ENCODE data around the gene ATG3.
"Not testable (repeated sequence)": the region's sequence is repeated elsewhere in the genome, so short reads cannot be mapped to it uniquely, and the experiment has no call there.

ATG3 gene

DNA sequence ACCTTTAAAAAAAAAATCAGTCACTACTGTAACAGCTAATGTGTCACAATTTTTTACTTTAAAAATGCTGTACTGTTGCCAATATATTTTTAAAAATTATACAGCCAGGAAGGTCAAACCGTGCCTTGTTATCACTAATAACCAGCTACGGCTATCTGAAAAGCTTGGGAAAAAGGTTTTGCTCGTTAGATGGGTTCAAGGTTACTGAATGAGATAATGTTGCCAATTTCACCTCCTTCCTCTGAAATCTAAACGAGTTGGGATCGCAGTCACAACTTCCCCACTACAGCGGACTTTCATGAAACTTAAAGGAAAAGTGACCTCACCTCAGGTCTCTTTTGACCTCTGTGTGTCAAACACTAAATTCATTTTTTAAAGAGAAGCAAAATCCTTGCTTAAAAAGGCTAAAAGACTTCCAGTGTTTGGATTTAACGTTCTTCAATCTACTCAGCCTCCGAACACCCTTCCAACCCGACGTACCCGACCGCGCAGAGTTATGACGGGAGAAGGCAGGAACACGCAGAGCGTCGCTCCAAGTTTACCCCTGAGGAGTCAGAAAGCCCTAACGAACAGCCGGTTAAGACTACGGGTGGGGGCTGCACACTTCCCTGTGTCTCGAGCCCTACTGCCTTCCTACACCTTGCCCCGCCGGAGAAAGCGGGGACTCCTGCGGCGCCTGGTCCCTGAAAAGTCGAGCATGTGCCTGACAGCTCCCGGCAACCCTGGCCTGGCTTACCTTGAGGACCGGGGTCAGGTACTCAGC lies 860 bp downstream of the ATG3 start:
- DNase-seq, result peak; percentile 86

- DNase-seq, result no peak
These were observed 1.5 kb downstream of the ATG3 start for GRCh38 chr3:112560307-112560706.

DNA sequence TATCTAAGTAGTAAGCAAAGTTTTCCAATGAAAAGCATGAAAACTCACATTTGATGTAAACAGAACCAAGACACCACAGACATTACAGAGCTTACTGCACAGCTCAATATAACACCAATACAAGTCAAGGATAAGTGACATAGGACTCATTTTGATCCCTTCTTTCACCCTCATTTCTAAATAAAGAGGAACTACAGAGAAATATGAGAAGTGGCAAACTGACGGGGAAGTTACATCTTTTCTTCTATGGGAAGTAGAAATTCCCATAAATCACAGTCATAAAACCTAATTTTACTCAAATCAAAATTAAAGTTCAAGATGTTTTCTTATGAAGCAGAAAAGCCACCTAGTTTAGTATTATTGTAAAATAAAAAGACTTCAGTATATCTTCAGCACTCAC lies 3.8 kb downstream of the ATG3 start:
- DNase-seq, result no peak

GRCh38 chr3:112555535-112556170 lies 6.1 kb downstream of the ATG3 start:
- no peak for DNase-seq

GRCh38 chr3:112550859-112551258 lies 10.9 kb downstream of the ATG3 start:
- DNase-seq, result no peak

- no peak for DNase-seq
These were observed 15.5 kb downstream of the ATG3 start for GRCh38 chr3:112546216-112546759.

GRCh38 chr3:112539825-112540650 lies 21.7 kb downstream of the ATG3 start:
- DNase-seq, result no peak

DNA sequence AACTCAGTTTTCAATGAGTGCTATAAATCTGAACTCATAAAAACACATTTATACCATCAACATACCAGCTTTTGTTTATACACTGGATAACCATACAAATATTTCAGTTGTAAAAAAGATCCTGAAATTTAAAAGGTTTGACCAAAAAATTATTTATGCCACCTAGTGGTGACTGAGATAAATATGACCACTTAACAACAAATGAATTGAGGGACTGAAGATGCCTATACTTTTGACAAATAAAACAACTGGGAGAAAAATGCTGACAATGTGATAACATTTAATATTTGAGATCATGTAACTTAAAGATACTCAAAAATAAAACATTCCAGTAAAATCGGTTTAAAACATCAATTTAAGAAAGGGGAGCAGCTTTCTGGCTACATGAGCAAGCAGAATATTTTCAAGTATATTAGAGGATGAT lies 30.4 kb downstream of the ATG3 start:
- DNase-seq, result no peak

- DNase-seq, result no peak
These were observed 31.2 kb downstream of the ATG3 start for GRCh38 chr3:112530573-112530972.

- DNase-seq, result not testable (repeated sequence)
These were observed 37.6 kb downstream of the ATG3 start for GRCh38 chr3:112524127-112524526.

DNA sequence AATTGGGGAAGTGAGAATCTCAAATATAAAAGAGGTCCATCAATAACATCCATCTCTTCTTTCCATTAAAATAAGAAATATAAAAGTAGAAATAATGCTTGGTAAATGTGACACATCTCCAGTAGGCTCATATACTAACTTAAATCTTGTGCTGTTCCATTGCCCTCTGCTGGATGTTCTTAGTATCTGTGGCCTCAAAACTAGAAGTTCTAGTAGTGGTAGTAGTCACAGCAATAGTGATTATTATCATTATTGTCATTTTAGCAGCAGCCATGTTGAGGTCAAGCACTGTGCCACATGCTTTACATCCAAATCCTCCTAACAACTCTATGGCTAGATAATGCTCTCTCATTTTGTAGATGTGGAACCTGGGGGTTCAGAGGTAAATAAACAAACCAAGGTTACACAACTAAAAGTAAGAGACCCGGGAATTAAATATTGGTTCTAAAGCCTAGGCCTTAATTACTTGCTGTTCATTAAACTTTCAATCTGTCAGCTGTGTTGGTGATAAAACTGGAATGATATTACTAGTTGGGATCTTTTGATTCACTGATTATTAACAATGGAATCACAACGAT lies 42.2 kb downstream of the ATG3 start:
- no peak for DNase-seq

DNA sequence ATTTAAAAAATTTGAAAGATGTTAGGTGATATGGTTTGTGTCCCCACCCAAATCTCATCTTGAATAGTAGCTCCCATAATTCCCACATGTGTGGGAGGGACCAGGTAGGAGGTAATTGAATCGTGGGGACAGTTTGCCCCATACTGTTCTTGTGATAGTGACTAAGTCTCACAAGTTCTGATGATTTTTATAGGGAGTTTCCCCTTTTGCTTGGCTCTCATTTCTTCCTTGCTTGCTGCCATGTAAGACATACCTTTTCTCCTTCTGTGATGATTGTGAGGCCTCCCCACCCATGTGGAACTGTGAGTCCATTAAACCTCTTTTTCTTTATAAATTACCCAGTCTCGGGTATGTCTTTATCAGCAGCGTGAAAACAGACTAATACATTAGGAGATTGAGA lies 42.8 kb downstream of the ATG3 start:
- not testable (repeated sequence) for DNase-seq

DNA sequence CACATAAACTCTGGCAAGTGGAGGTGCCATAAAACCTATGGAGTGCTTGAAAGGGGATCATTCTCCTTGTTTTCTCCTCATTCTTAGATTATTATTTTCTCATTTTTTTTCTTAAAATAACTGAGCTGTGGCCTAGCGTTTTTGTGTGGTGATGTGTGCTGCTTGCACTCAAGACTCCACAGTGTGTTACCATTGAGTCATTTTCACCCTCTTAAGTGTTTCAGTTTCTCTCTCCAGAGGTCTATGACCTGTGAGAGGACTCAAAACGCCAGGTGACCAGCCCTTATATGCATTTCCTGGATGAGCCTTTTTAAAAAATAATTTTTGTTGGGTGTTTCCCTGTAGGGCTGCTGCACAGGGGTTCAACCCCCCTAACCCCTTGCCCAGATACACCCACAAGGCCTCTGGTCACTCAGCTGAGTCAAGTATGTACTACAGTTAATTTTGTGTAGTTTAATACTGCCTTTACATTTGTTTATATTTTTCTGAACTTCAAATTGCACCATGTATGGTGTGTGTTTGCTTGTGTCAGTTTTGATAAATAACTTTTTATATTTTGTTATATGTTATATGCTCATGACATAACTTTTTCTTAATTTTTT lies 47.1 kb downstream of the ATG3 start:
- DNase-seq, result no peak

DNA sequence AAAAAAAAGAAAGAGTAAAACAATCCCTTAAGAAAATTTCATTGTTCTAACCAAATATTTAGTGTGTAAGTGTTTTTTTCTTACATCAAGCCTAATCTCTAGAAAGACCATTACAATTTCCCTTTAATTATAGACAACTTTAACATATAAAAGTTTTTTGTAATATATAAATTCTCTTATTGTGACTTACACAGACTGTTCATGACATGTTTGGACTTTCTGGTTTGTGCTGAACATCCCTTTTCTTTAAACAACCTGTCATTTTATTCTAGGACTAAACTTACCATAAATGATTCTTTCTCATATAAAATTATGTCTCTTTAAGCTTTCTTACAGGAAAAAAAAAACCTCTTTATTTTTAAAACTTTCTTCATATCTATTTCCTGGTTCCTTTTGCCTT lies 49.4 kb downstream of the ATG3 start:
- no peak for DNase-seq

DNA sequence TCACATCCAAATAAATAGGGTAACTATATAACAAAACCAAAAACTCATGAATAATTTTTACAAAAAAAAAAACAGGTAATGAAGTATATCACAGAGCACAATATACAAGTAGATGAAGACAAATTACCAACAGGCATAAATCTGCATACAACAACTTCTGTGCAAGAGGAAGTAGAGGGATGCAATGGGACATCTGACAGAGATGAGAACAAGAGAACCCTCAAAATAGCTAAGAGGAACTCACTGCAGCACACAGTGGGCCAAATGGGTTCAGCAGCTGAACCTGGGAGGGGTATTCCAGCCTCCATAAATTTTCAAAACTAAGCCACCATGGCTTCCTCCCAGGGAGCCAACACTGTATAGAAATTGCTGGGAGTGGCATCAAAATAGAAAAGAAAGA lies 52.9 kb downstream of the ATG3 start:
- no peak for DNase-seq

DNA sequence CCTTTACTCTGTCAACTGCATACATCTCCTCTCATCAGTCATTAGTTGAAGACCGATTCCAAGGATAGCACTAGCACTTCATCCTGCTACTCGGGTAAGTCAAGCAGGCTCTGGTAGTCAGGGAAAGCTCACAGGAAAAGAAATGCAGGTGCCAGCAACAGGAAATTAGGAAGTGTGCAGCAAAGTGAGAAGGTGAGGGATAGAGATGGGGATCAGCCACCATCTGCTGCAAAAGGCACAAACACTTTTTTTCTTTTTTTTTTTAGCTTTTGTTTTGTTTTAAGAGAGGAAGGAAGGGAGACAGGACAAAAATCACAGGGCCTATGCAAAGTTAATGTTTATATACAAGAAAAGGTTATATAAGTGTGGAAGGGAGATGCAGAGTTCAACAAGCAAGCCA lies 53.5 kb downstream of the ATG3 start:
- no peak for DNase-seq

DNA sequence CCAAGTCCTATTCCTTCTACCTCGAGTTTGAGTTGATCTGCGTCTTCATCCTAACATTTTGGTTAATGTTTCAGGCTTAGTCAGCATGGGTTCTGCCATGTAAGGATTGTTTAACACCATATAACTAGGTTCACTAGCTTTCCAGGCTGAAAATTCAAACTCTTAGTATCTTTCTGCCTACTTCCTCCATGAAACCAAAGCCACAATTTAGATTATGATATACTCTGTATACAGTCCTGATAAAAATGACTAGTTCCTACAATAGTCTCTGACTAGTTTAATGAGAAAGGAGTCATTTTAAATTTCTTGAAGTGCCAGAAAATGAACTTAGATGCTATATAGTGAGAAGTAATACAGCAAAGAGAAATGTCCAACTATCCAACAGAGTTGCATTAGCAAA lies 55.9 kb downstream of the ATG3 start:
- no peak for DNase-seq

DNA sequence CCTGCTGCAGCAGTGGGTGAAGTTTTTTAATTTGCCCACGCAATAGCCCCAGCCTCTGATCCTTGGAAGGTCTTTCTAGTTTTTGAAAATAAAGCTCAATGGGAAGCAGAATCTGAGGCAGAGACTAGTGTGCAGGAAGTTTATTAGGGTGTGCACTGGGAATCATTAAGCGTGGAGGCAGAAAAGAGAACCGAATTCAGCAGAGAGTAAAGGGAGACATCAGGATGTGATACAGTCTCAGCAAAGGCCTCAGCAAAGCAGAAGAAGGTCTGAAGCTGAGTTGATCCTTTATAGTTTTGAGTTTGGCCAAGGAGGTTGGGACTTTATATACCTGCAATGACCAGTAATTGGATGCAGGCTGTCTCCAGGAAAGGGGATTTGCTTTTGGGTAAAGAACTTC lies 57.6 kb downstream of the ATG3 start:
- no peak for DNase-seq

DNA sequence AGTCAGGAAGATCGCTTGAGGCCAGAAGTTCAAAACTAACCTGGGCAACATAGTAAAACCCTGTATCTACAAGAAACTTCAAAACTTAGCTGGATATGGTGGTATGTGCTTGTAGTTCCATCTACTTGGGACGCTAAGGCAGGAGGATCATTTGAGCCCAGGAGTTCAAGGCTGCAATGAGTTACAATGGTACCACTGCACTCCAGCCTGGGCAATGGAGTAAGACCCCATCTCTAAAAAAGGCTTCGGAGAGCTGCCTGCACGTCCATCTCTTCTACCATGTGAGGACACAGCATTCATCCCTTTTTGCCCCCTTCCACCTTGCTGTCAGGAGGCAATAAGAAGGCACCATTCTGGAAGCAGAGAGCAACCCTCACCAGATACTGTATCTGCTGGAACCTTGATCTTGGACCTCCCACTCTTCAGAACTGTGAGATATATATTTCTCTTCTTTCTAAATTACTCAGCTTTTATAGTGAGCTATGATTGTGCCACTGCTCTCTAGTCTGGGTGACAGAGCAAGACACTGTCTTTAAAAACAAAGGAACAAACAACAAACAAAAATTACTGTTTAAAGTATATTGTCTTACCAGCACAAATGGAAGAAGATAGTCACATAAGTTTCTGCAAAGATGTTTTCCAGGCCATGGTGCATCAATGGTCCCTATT lies 58.3 kb downstream of the ATG3 start:
- no peak for DNase-seq

DNA sequence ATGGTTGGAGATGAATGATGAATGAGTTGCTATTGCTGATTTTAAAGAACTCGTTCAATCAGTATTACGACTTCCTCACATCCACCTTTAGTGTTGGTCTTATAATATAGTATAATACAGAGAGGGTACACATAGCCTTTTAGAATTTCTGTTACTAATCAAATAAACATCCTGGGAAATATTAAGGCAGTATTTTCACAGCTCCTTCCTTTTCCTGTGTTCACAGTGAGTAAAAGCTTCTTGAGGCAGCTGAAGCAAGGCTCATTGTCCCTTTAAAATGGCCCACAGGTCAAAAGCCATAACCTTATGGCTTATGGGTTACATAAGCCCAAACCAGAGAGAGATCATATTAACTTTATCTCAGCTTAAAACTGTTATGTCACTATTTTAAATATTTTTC lies 61.1 kb downstream of the ATG3 start:
- no peak for DNase-seq

DNA sequence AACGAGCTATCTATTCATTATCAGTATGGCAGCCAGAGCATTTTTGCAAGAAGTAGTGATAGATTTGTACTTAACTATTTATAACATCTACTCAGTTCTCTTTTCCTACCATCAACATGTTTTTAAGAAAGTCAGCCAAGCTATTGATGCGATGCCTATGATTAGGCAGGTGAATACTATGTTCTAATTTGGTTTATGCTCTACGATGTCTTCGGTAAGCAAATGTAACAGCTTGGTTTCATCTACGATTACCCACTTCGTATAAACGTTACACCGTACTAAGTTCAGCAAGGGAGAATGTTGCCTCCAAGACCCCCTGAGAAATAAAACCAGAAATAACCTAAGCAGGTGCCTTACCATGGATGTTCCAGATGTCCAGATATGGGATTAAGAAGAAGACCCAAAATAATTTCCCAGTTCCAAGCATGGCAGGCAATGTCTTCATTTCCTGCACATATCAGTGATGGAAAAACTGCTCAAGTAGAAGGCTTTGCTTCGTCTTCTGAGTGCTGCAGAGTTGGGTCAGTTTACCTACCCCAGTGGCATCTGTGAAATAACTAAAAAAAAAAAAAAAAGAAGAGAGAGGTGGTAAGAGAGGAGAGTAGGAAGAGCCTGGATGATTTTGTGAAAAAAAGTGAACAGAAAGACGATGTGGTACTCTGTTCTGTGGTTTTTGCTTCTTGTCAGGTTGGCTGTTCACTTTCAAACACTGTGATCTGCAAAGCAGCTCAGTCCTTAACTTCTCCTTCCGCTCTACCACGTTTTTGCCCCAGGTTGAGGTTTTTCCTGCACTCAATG lies 62.6 kb downstream of the ATG3 start, which contains the start of gene BTLA:
Gene BTLA, minus strand, starts transcription at position 559 of the 798 bp plus-strand sequence. Its CDS starts 114 bp downstream, at position 445.
- DNase-seq, result no peak
